ENCODE measurements around the gene ZNF24. TPM values are rescaled to one million over a fixed set of nuclear protein-coding genes. Genes with fewer than 3 reads are reported as not detected.

ZNF24 gene
- total and polyA plus RNA-seq, 3 donors from 2014 or later: 29.2 to 39.8 (median 38.9) TPM

GRCh38 chr18:35337286-35337685, 6.9 kb downstream of the ZNF24 start:
- H3K27ac ChIP-seq: no peak overlapping the region
- no peaks in the 10 kb centered on the region for H3K27me3 ChIP-seq
- TF ChIP-seq CTCF (IDR thresholded peaks at IDR 0.05): no peak
- DNase-seq: no peak
- 91 to 92% methylated on average over 5 of the region's 5 CpGs for WGBS, 2 donors
- peaks cover 2% of the 10 kb centered on the region for H3K4me1 ChIP-seq
- no peaks in the 10 kb centered on the region for H3K36me3 ChIP-seq (ENCODE audit: low read depth, missing control alignments)
- no peaks in the 10 kb centered on the region for H3K9me3 ChIP-seq
- H3K4me3 ChIP-seq: no peak overlapping the region
- intact Hi-C loops (cut with DNase I; ENCODE audit: low total_unique reads): no loop called here

- H3K36me3 ChIP-seq (ENCODE audit: low read depth, missing control alignments): no peaks in the 10 kb centered on the region
- 89 to 90% methylated on average over 4 of the region's 4 CpGs for WGBS, 2 donors
These were observed 8.4 kb downstream of the ZNF24 start for GRCh38 chr18:35335866-35336265.

GRCh38 chr18:35334821-35335220, 9.4 kb downstream of the ZNF24 start:
- Histone ChIP-seq H3K9me3 (no peaks in the 10 kb centered on the region), H3K27me3 (no peaks in the 10 kb centered on the region), H3K4me1 (no peaks in the 10 kb centered on the region), H3K36me3 (ENCODE audit: low read depth, missing control alignments) (no peaks in the 10 kb centered on the region), H3K27ac (no peak overlapping the region), H3K4me3 (no peak overlapping the region)
- no peak for TF ChIP-seq POLR2A (IDR thresholded peaks at IDR 0.05)
- no peak for TF ChIP-seq CTCF (IDR thresholded peaks at IDR 0.05)
- intact Hi-C loops (cut with DNase I; ENCODE audit: low total_unique reads): no loop called here
- no peak for DNase-seq
- 92% methylated on average over 3 of the region's 3 CpGs for WGBS, 2 donors

More at GRCh38 chr18:35335866-35336265, 8.4 kb downstream of the ZNF24 start:
- no peak for TF ChIP-seq POLR2A (IDR thresholded peaks at IDR 0.05)
- no peak for TF ChIP-seq CTCF (IDR thresholded peaks at IDR 0.05)
- Histone ChIP-seq H3K9me3 (no peaks in the 10 kb centered on the region), H3K4me3 (no peak overlapping the region), H3K27me3 (no peaks in the 10 kb centered on the region), H3K27ac (no peak overlapping the region), H3K4me1 (no peaks in the 10 kb centered on the region)
- intact Hi-C loops (cut with DNase I; ENCODE audit: low total_unique reads): no loop called here
- no peak for DNase-seq

- WGBS, 2 donors: 89 to 97% methylated on average over 1 of the region's 1 CpG
- TF ChIP-seq POLR2A (IDR thresholded peaks at IDR 0.05) (no peak), CTCF (IDR thresholded peaks at IDR 0.05) (no peak)
- Histone ChIP-seq H3K27ac (no peak overlapping the region), H3K36me3 (ENCODE audit: low read depth, missing control alignments) (no peaks in the 10 kb centered on the region), H3K4me1 (no peaks in the 10 kb centered on the region), H3K27me3 (no peaks in the 10 kb centered on the region), H3K4me3 (no peak overlapping the region), H3K9me3 (no peaks in the 10 kb centered on the region)
- no peak for DNase-seq
- intact Hi-C loops (cut with DNase I; ENCODE audit: low total_unique reads): no loop called here
These were observed 10.0 kb downstream of the ZNF24 start for GRCh38 chr18:35334212-35334611.

GRCh38 chr18:35331367-35332087, 12.7 kb downstream of the ZNF24 start:
- intact Hi-C loops (cut with DNase I; ENCODE audit: low total_unique reads): no loop called here
- DNase-seq: no peak

More at GRCh38 chr18:35331367-35332087, 12.7 kb downstream of the ZNF24 start:
- H3K4me1 ChIP-seq: no peaks in the 10 kb centered on the region
- H3K36me3 ChIP-seq (ENCODE audit: low read depth, missing control alignments): no peaks in the 10 kb centered on the region
- no peaks in the 10 kb centered on the region for H3K27me3 ChIP-seq
- WGBS, 2 donors: 69 to 73% methylated on average over 4 of the region's 4 CpGs
- no peak overlapping the region for H3K4me3 ChIP-seq
- H3K27ac ChIP-seq: no peak overlapping the region
- TF ChIP-seq POLR2A (IDR thresholded peaks at IDR 0.05): no peak
- no peak for TF ChIP-seq CTCF (IDR thresholded peaks at IDR 0.05)
- no peaks in the 10 kb centered on the region for H3K9me3 ChIP-seq
